KMS-11 (cell line): ENCODE data around the gene PIRT.

Experiments
- H2AFZ ChIP-seq: fragments of 200-600 bp; sonication (generic); 2 replicates; pipeline ENCODE4 v1.6.1; 2016; ENCODE audit warnings: antibody characterized with exemption, mixed run types, low read depth
- H3K27ac ChIP-seq: fragments of 200-600 bp; sonication (generic); 2 replicates; pipeline ENCODE4 v1.6.1; 2016; ENCODE audit warnings: mild to moderate bottlenecking, mixed run types
- H3K27me3 ChIP-seq: fragments of 200-600 bp; sonication (generic); 2 replicates; pipeline ENCODE4 v1.6.1; 2017; ENCODE audit warnings: mild to moderate bottlenecking, low read depth, mixed run types, moderate library complexity; ENCODE audit not compliant: insufficient read depth
- H3K36me3 ChIP-seq: fragments of 200-600 bp; sonication (generic); 2 replicates; pipeline ENCODE4 v1.6.1; 2017; ENCODE audit warnings: mild to moderate bottlenecking, mixed run types; ENCODE audit not compliant: insufficient read depth
- H3K4me1 ChIP-seq: fragments of 200-600 bp; sonication (generic); 2 replicates; pipeline ENCODE4 v1.6.1; 2016; ENCODE audit warnings: mild to moderate bottlenecking, low read depth, mixed run types; ENCODE audit not compliant: poor library complexity, severe bottlenecking
- H3K4me2 ChIP-seq: fragments of 200-600 bp; sonication (generic); 2 replicates; pipeline ENCODE4 v1.7.0; 2016; ENCODE audit warnings: mild to moderate bottlenecking, mixed run types
- H3K4me3 ChIP-seq: fragments of 200-600 bp; sonication (generic); IDR thresholded peaks from 2 replicates; pipeline ENCODE4 v1.6.1; 2017; ENCODE audit warnings: low read depth, low read length, mixed read lengths; ENCODE audit not compliant: insufficient read depth
- H3K79me2 ChIP-seq: fragments of 200-600 bp; sonication (generic); 2 replicates; pipeline ENCODE4 v1.6.1; 2016; ENCODE audit warnings: low read depth, mixed run types; ENCODE audit not compliant: insufficient read depth
- H3K9ac ChIP-seq: fragments of 200-600 bp; sonication (generic); 2 replicates; pipeline ENCODE4 v1.6.1; 2016; ENCODE audit warnings: mild to moderate bottlenecking, mixed run types
- H4K20me1 ChIP-seq: fragments of 200-600 bp; sonication (generic); 2 replicates; pipeline ENCODE4 v1.6.1; 2016; ENCODE audit warnings: mild to moderate bottlenecking, mixed run types; ENCODE audit not compliant: insufficient read depth
- CTCF ChIP-seq: fragments of 200-600 bp; sonication (generic); conservative IDR thresholded peaks from 2 replicates; pipeline ENCODE4 v1.6.1; 2017; ENCODE audit warnings: low read depth, mild to moderate bottlenecking, antibody characterized with exemption, low read length, moderate library complexity, mixed read lengths

PIRT gene

DNA sequence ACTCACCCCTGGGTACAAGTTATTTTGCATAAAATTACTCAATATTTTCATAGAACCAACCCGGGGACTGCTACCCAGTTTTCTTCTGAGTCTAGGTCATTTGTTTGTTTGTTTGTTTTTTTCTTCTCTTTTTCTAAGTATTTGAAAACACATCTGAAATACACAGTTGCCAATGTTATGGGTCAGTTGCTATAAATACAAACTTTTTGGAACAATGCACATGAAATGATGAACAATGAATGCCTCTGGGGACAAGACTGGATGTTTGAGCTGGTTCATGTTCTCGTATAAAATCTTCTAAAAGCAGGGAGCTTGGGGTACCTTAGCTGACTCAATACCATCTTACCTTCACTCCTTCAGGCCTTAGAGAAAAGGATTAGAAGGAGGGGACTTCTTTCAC is 64.5 kb downstream of the PIRT start:
- H2AFZ ChIP-seq: no peak overlapping the region
- no peaks in the 10 kb centered on the region for H3K27me3 ChIP-seq
- no peaks in the 10 kb centered on the region for H3K36me3 ChIP-seq
- no peak for TF ChIP-seq CTCF
- no peaks in the 10 kb centered on the region for H3K79me2 ChIP-seq
- no peak overlapping the region for H3K27ac ChIP-seq
- H3K4me3 ChIP-seq: no peak overlapping the region
- H3K4me2 ChIP-seq: no peak overlapping the region
- no peaks in the 10 kb centered on the region for H3K4me1 ChIP-seq
- no peaks in the 10 kb centered on the region for H4K20me1 ChIP-seq
- H3K9ac ChIP-seq: no peak overlapping the region
